WI38 (cell line): ENCODE data around the gene TIMM21.

Source experiments
- H3K4me3 ChIP-seq: 2 replicates; pipeline ENCODE4 v1.5.1; 2011; ENCODE audit warnings: low read depth, mild to moderate bottlenecking, control low read depth, low read length
- TF ChIP-seq, protein P1 (sequence below): IDR thresholded peaks from 2 replicates; pipeline ENCODE4 v1.5.1; 2012; ENCODE audit warnings: low read depth, mild to moderate bottlenecking, control low read depth, low read length

Gene TIMM21

GRCh38 chr18:74146756-74147155 lies 1.6 kb upstream of the TIMM21 start:
- H3K4me3 ChIP-seq: peak overlapping the region; percentile 94

GRCh38 chr18:74147491-74147778 lies 888 bp upstream of the TIMM21 start:
- H3K4me3 ChIP-seq: peak overlapping the region; percentile 94
- TF ChIP-seq, protein P1, sequence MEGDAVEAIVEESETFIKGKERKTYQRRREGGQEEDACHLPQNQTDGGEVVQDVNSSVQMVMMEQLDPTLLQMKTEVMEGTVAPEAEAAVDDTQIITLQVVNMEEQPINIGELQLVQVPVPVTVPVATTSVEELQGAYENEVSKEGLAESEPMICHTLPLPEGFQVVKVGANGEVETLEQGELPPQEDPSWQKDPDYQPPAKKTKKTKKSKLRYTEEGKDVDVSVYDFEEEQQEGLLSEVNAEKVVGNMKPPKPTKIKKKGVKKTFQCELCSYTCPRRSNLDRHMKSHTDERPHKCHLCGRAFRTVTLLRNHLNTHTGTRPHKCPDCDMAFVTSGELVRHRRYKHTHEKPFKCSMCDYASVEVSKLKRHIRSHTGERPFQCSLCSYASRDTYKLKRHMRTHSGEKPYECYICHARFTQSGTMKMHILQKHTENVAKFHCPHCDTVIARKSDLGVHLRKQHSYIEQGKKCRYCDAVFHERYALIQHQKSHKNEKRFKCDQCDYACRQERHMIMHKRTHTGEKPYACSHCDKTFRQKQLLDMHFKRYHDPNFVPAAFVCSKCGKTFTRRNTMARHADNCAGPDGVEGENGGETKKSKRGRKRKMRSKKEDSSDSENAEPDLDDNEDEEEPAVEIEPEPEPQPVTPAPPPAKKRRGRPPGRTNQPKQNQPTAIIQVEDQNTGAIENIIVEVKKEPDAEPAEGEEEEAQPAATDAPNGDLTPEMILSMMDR: no peak

More at GRCh38 chr18:74146756-74147155, 1.6 kb upstream of the TIMM21 start:
- TF ChIP-seq, protein P1: no peak

- peak overlapping the region; percentile 94 for H3K4me3 ChIP-seq
- TF ChIP-seq, protein P1: no peak
Measured at GRCh38 chr18:74148543-74149070, 284 bp downstream of the TIMM21 start.

GRCh38 chr18:74149878-74150277 lies 1.6 kb downstream of the TIMM21 start:
- TF ChIP-seq, protein P1: no peak

DNA sequence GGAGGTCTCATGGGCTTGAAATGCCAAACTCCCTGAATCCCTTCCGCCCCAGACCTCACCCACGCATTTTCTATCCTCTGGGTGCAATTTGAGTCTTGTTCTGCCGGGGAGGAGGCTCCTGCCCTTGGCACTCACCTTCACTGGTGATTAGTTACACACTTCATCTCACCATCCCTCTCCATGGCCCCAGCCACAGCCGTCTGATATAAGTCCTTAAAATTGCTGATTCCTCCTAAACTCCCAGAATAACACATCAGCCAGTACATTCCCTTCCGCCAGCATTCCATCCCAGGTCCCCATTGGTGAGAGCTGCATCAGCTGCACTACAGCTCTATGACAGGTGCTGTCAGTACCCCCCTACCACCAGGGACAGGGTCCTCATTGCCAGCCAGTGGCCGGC lies 3.9 kb downstream of the TIMM21 start:
- TF ChIP-seq, protein P1: no peak
- no peak overlapping the region for H3K4me3 ChIP-seq

More at GRCh38 chr18:74149878-74150277, 1.6 kb downstream of the TIMM21 start:
- peak overlapping the region; percentile 25 for H3K4me3 ChIP-seq

- H3K4me3 ChIP-seq: no peak overlapping the region
- TF ChIP-seq, protein P1: no peak
Measured at GRCh38 chr18:74152857-74153256, 4.5 kb downstream of the TIMM21 start.

DNA sequence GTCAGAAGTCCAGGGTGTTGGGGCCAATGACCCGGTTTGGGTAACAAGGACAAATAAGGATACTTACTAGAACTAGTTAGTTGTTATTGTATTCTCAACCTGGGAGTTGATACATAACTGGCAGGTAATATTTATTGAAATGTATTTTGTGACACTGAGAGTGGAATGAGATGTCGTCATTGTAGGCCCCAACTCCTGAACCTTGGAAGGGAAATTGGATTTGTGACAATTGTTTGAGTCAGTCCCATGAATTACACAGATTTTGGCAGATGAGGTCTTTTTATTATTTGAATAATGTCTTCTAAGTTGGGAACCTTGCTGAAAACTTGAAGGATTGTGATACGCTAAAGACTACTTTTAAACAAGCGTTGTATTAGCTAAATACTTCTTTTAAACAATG lies 5.1 kb downstream of the TIMM21 start:
- H3K4me3 ChIP-seq: no peak overlapping the region

More for the DNA sequence above, 5.1 kb downstream of the TIMM21 start:
- TF ChIP-seq, protein P1: no peak
